C4-2B (cell line): ENCODE data around the gene PRKAG3.

Experiments used
- ZFX ChIP-seq: fragments of 450-650 bp; IDR thresholded peaks from 2 replicates; pipeline ENCODE4 v1.6.1; 2017
- TF ChIP-seq, protein P1 (sequence below): fragments of 450-650 bp; conservative IDR thresholded peaks from 2 replicates; pipeline ENCODE4 v1.5.1; 2017; ENCODE audit warnings: mild to moderate bottlenecking

DNA sequence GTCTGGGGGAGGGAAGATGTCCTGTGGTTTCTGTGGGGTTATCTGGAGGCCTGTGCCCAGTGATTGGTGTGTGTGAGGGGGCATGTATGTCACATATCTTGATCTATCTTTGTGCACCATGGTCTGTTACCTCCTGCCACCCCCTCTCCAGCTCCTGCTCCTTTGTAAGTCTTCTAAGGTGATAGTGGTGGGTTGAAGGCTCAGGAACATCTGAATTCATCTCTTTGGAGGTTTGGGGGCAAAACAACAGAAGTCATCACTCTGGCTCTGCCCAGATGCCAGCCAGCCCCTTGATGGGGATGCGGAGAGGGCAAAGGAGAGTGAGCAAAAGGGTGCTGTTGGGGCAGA, 25.3 kb upstream of the PRKAG3 start:
- TF ChIP-seq, protein P1, sequence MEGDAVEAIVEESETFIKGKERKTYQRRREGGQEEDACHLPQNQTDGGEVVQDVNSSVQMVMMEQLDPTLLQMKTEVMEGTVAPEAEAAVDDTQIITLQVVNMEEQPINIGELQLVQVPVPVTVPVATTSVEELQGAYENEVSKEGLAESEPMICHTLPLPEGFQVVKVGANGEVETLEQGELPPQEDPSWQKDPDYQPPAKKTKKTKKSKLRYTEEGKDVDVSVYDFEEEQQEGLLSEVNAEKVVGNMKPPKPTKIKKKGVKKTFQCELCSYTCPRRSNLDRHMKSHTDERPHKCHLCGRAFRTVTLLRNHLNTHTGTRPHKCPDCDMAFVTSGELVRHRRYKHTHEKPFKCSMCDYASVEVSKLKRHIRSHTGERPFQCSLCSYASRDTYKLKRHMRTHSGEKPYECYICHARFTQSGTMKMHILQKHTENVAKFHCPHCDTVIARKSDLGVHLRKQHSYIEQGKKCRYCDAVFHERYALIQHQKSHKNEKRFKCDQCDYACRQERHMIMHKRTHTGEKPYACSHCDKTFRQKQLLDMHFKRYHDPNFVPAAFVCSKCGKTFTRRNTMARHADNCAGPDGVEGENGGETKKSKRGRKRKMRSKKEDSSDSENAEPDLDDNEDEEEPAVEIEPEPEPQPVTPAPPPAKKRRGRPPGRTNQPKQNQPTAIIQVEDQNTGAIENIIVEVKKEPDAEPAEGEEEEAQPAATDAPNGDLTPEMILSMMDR, result no peak
- TF ChIP-seq ZFX, result no peak
